NB4 (cell line): Measurements from ENCODE around the gene RUFY4.

Experiments
- POLR2A ChIP-seq: IDR thresholded peaks from 2 replicates; pipeline ENCODE4 v1.6.1; 2011; ENCODE audit warnings: mild to moderate bottlenecking; ENCODE audit not compliant: insufficient read length; ENCODE audit errors: extremely low read depth
- TF ChIP-seq, protein P1 (sequence below): IDR thresholded peaks from one replicate; pipeline ENCODE4 v1.5.1; 2012; ENCODE audit warnings: low read depth, low read length
- TF ChIP-seq, protein P2 (sequence below): IDR thresholded peaks from 2 replicates; pipeline ENCODE4 v1.6.1; 2011; ENCODE audit warnings: low read depth, low read length

DNA sequence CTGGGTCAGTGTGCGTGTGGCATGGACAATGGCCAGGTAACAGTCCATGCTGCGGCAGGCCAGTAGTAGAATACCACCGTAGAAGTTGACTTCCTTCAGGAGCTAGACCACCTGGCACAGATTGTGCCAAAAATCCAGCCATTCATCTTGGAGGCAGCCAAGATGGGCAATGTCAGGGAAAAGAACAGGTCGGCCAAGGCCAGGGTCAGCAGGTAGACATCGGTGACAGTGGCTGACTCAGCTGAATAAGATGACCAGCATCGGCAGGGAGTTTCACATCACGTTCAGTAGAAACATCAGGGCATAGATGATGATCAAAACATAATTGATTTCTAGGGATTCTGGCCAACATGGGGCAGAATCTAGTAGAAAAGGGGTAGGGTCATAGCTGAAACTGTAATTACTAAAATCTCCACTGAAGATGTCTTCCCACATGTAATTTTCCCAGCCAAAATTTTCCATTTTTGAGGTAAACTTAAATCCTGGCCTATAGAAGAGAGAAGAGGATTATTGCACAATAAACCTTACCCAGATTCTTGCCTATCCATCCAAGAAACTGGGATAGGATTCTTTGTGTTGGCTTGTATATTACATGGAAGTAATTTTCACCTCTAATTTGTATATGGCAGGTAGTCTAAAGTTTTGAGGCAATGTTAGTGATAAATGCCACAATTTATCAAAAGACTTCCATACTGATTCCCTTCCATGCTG lies 7.9 kb upstream of the RUFY4 start:
- TF ChIP-seq, protein P1, sequence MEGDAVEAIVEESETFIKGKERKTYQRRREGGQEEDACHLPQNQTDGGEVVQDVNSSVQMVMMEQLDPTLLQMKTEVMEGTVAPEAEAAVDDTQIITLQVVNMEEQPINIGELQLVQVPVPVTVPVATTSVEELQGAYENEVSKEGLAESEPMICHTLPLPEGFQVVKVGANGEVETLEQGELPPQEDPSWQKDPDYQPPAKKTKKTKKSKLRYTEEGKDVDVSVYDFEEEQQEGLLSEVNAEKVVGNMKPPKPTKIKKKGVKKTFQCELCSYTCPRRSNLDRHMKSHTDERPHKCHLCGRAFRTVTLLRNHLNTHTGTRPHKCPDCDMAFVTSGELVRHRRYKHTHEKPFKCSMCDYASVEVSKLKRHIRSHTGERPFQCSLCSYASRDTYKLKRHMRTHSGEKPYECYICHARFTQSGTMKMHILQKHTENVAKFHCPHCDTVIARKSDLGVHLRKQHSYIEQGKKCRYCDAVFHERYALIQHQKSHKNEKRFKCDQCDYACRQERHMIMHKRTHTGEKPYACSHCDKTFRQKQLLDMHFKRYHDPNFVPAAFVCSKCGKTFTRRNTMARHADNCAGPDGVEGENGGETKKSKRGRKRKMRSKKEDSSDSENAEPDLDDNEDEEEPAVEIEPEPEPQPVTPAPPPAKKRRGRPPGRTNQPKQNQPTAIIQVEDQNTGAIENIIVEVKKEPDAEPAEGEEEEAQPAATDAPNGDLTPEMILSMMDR: no peak
- TF ChIP-seq, protein P2, sequence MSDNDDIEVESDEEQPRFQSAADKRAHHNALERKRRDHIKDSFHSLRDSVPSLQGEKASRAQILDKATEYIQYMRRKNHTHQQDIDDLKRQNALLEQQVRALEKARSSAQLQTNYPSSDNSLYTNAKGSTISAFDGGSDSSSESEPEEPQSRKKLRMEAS: no peak
- no peak for TF ChIP-seq POLR2A
